WTC11 (cell line): ENCODE results near the gene CLEC16A.

Experiments
- CTCF ChIP-seq: fragments of 200-600 bp; IDR thresholded peaks from 2 replicates; pipeline ENCODE4 v1.8.0; 2022; ENCODE audit warnings: antibody characterized with exemption
- GABPB1 ChIP-seq: sonication (generic); formaldehyde crosslinking; IDR thresholded peaks from 2 replicates; pipeline ENCODE4 v1.8.1; 2023; ENCODE audit warnings: mild to moderate bottlenecking, missing genetic modification reagents
- NR2C2 ChIP-seq: sonication (generic); formaldehyde crosslinking; IDR thresholded peaks from 2 replicates; pipeline ENCODE4 v1.8.0; 2022; ENCODE audit warnings: mild to moderate bottlenecking, missing genetic modification reagents
- SMAD3 ChIP-seq: sonication (generic); formaldehyde crosslinking; IDR thresholded peaks from 2 replicates; pipeline ENCODE4 v1.8.0; 2022; ENCODE audit warnings: missing genetic modification reagents, mild to moderate bottlenecking, borderline replicate concordance
- ZNF317 ChIP-seq: sonication (generic); formaldehyde crosslinking; IDR thresholded peaks from 2 replicates; pipeline ENCODE4 v1.8.1; 2023; ENCODE audit warnings: low read depth, mild to moderate bottlenecking, moderate library complexity, missing genetic modification reagents, borderline replicate concordance

GRCh38 chr16:11091021-11091785 lies 146.8 kb downstream of the CLEC16A start:
- TF ChIP-seq SMAD3 (CRISPR knock-in tag) (no peak), GABPB1 (CRISPR knock-in tag) (no peak), NR2C2 (CRISPR knock-in tag) (no peak), CTCF (no peak), ZNF317 (CRISPR knock-in tag) (no peak)
